ENCODE data around the gene GALNT12. TPM values are rescaled to one million over a fixed set of nuclear protein-coding genes. Genes with fewer than 3 reads are reported as not detected.
A peak's percentile ranks its signal among the peaks of the same experiment; 100 is the strongest.

The GALNT12 gene
- total RNA-seq, 1 donor, result 1.3 TPM

- peak; percentile 13 for DNase-seq (ENCODE audit: low read depth)
- H3K4me3 ChIP-seq (ENCODE audit: low read depth, low read length), result no peak overlapping the region
- peak; percentile 73 for TF ChIP-seq CTCF (IDR thresholded peaks at IDR 0.05; ENCODE audit: insufficient read depth, low read depth, low read length)
Observed at GRCh38 chr9:98774746-98775145, 32.7 kb upstream of the GALNT12 start.

- no peak overlapping the region for H3K4me3 ChIP-seq (ENCODE audit: low read depth, low read length)
- DNase-seq (ENCODE audit: low read depth), result peak; percentile 76
- peak; percentile 87 for TF ChIP-seq CTCF (IDR thresholded peaks at IDR 0.05; ENCODE audit: insufficient read depth, low read depth, low read length)
Observed at GRCh38 chr9:98775831-98776441, 31.5 kb upstream of the GALNT12 start.

GRCh38 chr9:98777618-98778017 lies 29.9 kb upstream of the GALNT12 start:
- no peak for DNase-seq (ENCODE audit: low read depth)
- H3K4me3 ChIP-seq (ENCODE audit: low read depth, low read length), result no peak overlapping the region
- TF ChIP-seq CTCF (IDR thresholded peaks at IDR 0.05; ENCODE audit: insufficient read depth, low read depth, low read length), result no peak

- no peak for TF ChIP-seq CTCF (IDR thresholded peaks at IDR 0.05; ENCODE audit: insufficient read depth, low read depth, low read length)
- no peak overlapping the region for H3K4me3 ChIP-seq (ENCODE audit: low read depth, low read length)
- no peak for DNase-seq (ENCODE audit: low read depth)
Observed at GRCh38 chr9:98778251-98778650, 29.2 kb upstream of the GALNT12 start.

GRCh38 chr9:98778711-98779530 lies 28.5 kb upstream of the GALNT12 start:
- TF ChIP-seq CTCF (IDR thresholded peaks at IDR 0.05; ENCODE audit: insufficient read depth, low read depth, low read length), result no peak
- no peak for DNase-seq (ENCODE audit: low read depth)
- H3K4me3 ChIP-seq (ENCODE audit: low read depth, low read length), result no peak overlapping the region

- H3K4me3 ChIP-seq (ENCODE audit: low read depth, low read length), result no peak overlapping the region
- DNase-seq (ENCODE audit: low read depth), result no peak
- TF ChIP-seq CTCF (IDR thresholded peaks at IDR 0.05; ENCODE audit: insufficient read depth, low read depth, low read length), result no peak
Observed at GRCh38 chr9:98780059-98780749, 27.3 kb upstream of the GALNT12 start.
